WERI-Rb-1 (cell line): Measurements from ENCODE around the gene GPC1.

Source experiments
- DNase-seq: peaks from one replicate; pipeline ENCODE4 v3.0.0-alpha.2; 2020
- H3K27ac ChIP-seq: fragments of 250-450 bp; sonication (Bioruptor Pico); 2 replicates; pipeline ENCODE4 v1.5.1; 2020; ENCODE audit warnings: mild to moderate bottlenecking, moderate library complexity
- H3K27me3 ChIP-seq: fragments of 250-450 bp; sonication (Bioruptor Pico); 2 replicates; pipeline ENCODE4 v1.5.1; 2021; ENCODE audit warnings: mild to moderate bottlenecking, low read depth, moderate library complexity; ENCODE audit not compliant: insufficient read depth, severe bottlenecking
- H3K36me3 ChIP-seq: fragments of 250-450 bp; sonication (Bioruptor Pico); 2 replicates; pipeline ENCODE4 v1.5.1; 2020; ENCODE audit warnings: mild to moderate bottlenecking, moderate library complexity
- H3K4me3 ChIP-seq: 2 replicates; pipeline ENCODE4 v1.5.1; 2011; ENCODE audit warnings: low read depth, mild to moderate bottlenecking, control low read depth, low read length
- H3K9me3 ChIP-seq: fragments of 250-450 bp; sonication (Bioruptor Pico); 2 replicates; pipeline ENCODE4 v1.5.1; 2021; ENCODE audit warnings: mild to moderate bottlenecking, moderate library complexity; ENCODE audit not compliant: severe bottlenecking
- CTCF ChIP-seq: IDR thresholded peaks from 2 replicates; pipeline ENCODE4 v1.5.1; 2011; ENCODE audit warnings: low read depth, mild to moderate bottlenecking, control low read depth, inconsistent platforms, low read length

Gene GPC1

GRCh38 chr2:240404174-240404852, 31.1 kb upstream of the GPC1 start:
- Histone ChIP-seq H3K9me3 (no peaks in the 10 kb centered on the region), H3K36me3 (no peaks in the 10 kb centered on the region), H3K27me3 (no peaks in the 10 kb centered on the region), H3K27ac (no peak overlapping the region), H3K4me3 (no peak overlapping the region)
- DNase-seq, result no peak
- no peak for TF ChIP-seq CTCF

- no peaks in the 10 kb centered on the region for H3K27me3 ChIP-seq
- H3K36me3 ChIP-seq, result no peaks in the 10 kb centered on the region
- H3K9me3 ChIP-seq, result no peaks in the 10 kb centered on the region
- H3K4me3 ChIP-seq, result no peak overlapping the region
- TF ChIP-seq CTCF, result no peak
- H3K27ac ChIP-seq, result no peak overlapping the region
- no peak for DNase-seq
Measured at GRCh38 chr2:240405133-240405532, 30.3 kb upstream of the GPC1 start.

DNA sequence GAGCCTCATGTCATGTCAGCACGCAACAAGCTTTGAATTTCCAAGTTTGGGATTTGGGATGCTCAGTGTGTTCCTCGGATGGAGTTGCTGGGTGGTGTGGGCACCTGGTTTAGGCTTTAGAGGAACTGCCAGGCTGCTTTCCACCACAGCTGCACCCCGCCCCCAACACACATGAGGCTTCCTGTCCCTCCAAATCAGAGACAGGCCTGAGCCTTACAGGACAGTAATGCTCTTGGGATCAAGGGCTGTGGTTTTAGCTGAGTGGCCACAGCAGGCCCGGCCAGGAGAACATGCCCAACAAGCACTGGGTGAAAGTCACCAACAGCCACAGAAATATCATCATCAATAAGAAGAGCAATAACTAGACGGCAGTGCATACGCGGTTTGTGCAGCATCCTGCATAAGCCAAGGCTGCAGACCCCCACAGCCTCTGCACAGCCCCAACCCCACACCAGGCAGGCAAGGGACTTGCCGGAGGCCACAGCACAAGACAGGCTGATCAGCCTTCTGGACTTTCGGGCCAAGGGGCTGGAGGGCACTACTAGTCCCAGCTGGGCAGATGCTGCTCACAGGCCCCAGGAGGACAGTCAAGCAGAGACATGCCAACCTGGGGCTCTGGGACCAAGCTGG, 29.7 kb upstream of the GPC1 start:
- no peak overlapping the region for H3K27ac ChIP-seq
- no peaks in the 10 kb centered on the region for H3K9me3 ChIP-seq
- H3K4me3 ChIP-seq, result no peak overlapping the region
- peak; percentile 3 for DNase-seq
- no peaks in the 10 kb centered on the region for H3K36me3 ChIP-seq
- no peak for TF ChIP-seq CTCF
- no peaks in the 10 kb centered on the region for H3K27me3 ChIP-seq

DNA sequence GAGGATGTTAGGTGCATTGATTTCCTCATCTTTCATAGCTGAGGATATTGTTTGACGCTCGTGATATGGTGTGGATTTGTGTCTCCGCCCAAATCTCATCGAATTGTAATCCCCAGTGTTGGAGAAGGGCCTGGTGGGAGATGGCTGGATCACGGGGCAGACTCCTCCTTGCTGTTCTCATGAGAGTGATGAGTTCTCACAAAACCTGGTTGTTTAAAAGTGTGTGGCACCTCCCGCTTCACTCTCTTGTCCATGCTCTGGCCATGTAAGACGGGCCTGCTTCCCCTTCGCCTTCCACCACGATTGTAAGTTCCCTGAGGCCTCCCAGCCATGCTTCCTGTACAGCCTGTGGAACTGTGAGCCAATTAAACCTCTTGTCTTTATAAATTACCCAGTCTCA, 28.4 kb upstream of the GPC1 start:
- Histone ChIP-seq H3K27ac (no peak overlapping the region), H3K36me3 (no peaks in the 10 kb centered on the region), H3K27me3 (no peaks in the 10 kb centered on the region), H3K9me3 (no peaks in the 10 kb centered on the region), H3K4me3 (no peak overlapping the region)
- TF ChIP-seq CTCF, result no peak
- no peak for DNase-seq

- no peaks in the 10 kb centered on the region for H3K27me3 ChIP-seq
- H3K9me3 ChIP-seq, result no peaks in the 10 kb centered on the region
Measured at GRCh38 chr2:240410004-240410403, 25.5 kb upstream of the GPC1 start.

More at GRCh38 chr2:240410004-240410403, 25.5 kb upstream of the GPC1 start:
- Histone ChIP-seq H3K27ac (no peak overlapping the region), H3K36me3 (no peaks in the 10 kb centered on the region), H3K4me3 (no peak overlapping the region)
- no peak for TF ChIP-seq CTCF
- no peak for DNase-seq
